ENCODE data around the gene AUTS2.

The AUTS2 gene

DNA sequence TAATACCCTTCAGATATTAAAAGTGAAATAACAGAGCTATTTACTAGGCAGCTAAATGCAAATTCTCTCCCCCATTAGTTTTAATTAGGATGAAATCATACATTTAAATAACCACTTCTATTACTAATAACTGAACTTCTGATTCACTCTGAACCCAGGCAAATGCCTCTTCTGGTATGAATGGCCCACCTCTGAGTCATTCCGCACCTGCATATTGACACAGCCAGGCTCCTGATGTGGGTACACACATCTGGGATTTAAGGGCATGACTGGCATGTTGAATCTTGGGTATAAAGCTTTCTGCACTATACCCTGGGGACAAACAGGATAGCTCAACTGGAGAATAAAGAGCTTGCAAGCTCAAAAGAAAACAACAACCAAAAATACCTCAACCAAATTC is 140.9 kb downstream of the AUTS2 start:
- TF ChIP-seq POU2F2 (IDR thresholded peaks at IDR 0.05; ENCODE audit: low read depth, low read length) (peak; percentile 99), POLR2A (IDR thresholded peaks at IDR 0.05; ENCODE audit: low read depth, low read length) (no peak), PAX5 (IDR thresholded peaks at IDR 0.05; ENCODE audit: insufficient read depth, low read length, severe bottlenecking) (peak; percentile 35)
- FAIRE-seq (no peak), DNase-seq (ENCODE audit: insufficient read length, low spot score) (no peak)

GRCh38 chr7:69739931-69740431 is 141.7 kb downstream of the AUTS2 start:
- FAIRE-seq (peak; percentile 95), DNase-seq (ENCODE audit: insufficient read length, low spot score) (no peak)
- TF ChIP-seq SPI1 (IDR thresholded peaks at IDR 0.05; ENCODE audit: low read depth, low read length) (peak; percentile 57), POLR2A (IDR thresholded peaks at IDR 0.05; ENCODE audit: low read depth, low read length) (0 out of 2 replicates have a peak, but pooled peaks have one; percentile 21), POU2F2 (IDR thresholded peaks at IDR 0.05; ENCODE audit: low read depth, low read length) (0 out of 2 replicates have a peak, but pooled peaks have one; percentile 22), PAX5 (IDR thresholded peaks at IDR 0.05; ENCODE audit: insufficient read depth, low read length, severe bottlenecking) (no peak), TAF1 (IDR thresholded peaks at IDR 0.05; ENCODE audit: low read depth, low read length) (no peak)

- FAIRE-seq (no peak), DNase-seq (ENCODE audit: insufficient read length, low spot score) (no peak)
- TF ChIP-seq POU2F2 (IDR thresholded peaks at IDR 0.05; ENCODE audit: low read depth, low read length) (no peak), SPI1 (IDR thresholded peaks at IDR 0.05; ENCODE audit: low read depth, low read length) (no peak), PAX5 (IDR thresholded peaks at IDR 0.05; ENCODE audit: insufficient read depth, low read length, severe bottlenecking) (no peak), POLR2A (IDR thresholded peaks at IDR 0.05; ENCODE audit: low read depth, low read length) (no peak), TAF1 (IDR thresholded peaks at IDR 0.05; ENCODE audit: low read depth, low read length) (no peak), POLR2AphosphoS5 (IDR thresholded peaks at IDR 0.05; ENCODE audit: low read depth, low read length) (no peak)
Measured at GRCh38 chr7:69742237-69742636, 144.0 kb downstream of the AUTS2 start.

DNA sequence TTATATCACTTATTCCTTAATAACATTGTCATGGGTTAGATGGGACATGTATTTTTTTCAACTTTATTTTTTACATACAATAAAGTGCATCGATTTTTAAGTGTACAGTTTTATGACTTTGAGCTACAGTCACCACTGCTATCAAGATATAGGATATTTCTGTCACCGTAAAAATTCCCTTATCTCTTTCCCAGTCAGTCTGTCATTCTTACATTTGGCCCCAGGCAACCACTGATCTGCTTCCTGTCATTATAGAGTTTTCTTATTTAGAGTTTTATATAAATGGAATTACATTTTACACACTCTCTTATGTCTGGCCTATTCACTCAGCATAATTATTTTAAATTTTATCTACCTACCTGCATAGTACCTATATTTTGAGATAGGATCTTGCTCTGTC is 145.2 kb downstream of the AUTS2 start:
- FAIRE-seq (no peak), DNase-seq (ENCODE audit: insufficient read length, low spot score) (no peak)
- TF ChIP-seq TAF1 (IDR thresholded peaks at IDR 0.05; ENCODE audit: low read depth, low read length) = no peak
- no peak for TF ChIP-seq PAX5 (IDR thresholded peaks at IDR 0.05; ENCODE audit: insufficient read depth, low read length, severe bottlenecking)
- TF ChIP-seq POU2F2 (IDR thresholded peaks at IDR 0.05; ENCODE audit: low read depth, low read length) = no peak
- no peak for TF ChIP-seq SPI1 (IDR thresholded peaks at IDR 0.05; ENCODE audit: low read depth, low read length)
- TF ChIP-seq POLR2A (IDR thresholded peaks at IDR 0.05; ENCODE audit: low read depth, low read length) = no peak
- no peak for TF ChIP-seq POLR2AphosphoS5 (IDR thresholded peaks at IDR 0.05; ENCODE audit: low read depth, low read length)

- FAIRE-seq (no peak), DNase-seq (ENCODE audit: insufficient read length, low spot score) (no peak)
- TF ChIP-seq PAX5 (IDR thresholded peaks at IDR 0.05; ENCODE audit: insufficient read depth, low read length, severe bottlenecking) (no peak), POU2F2 (IDR thresholded peaks at IDR 0.05; ENCODE audit: low read depth, low read length) (no peak), POLR2A (IDR thresholded peaks at IDR 0.05; ENCODE audit: low read depth, low read length) (no peak), SPI1 (IDR thresholded peaks at IDR 0.05; ENCODE audit: low read depth, low read length) (no peak), POLR2AphosphoS5 (IDR thresholded peaks at IDR 0.05; ENCODE audit: low read depth, low read length) (no peak), TAF1 (IDR thresholded peaks at IDR 0.05; ENCODE audit: low read depth, low read length) (no peak)
Measured at GRCh38 chr7:69744026-69744425, 145.8 kb downstream of the AUTS2 start.

DNA sequence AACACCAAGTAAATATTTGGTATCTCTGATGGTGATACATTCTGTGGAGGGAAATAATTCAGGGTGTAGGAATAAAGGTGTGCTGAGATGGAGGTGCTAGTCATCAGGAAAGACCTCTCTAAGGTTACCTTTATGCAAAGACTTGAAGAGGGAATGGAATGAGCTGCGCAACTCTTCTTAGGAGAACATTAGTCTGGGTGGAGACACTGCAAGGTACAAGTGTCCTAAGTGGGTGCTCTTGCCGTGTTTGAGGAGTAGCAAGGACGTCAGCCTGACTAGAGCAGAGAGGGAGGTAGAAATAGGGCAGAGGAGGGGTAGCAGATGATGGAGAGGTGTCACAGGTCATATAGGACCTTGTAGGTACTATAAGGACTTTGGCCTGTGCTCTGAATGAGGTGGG is 148.1 kb downstream of the AUTS2 start:
- TF ChIP-seq POLR2AphosphoS5 (IDR thresholded peaks at IDR 0.05; ENCODE audit: low read depth, low read length) = no peak
- TF ChIP-seq POU2F2 (IDR thresholded peaks at IDR 0.05; ENCODE audit: low read depth, low read length) = no peak
- no peak for TF ChIP-seq POLR2A (IDR thresholded peaks at IDR 0.05; ENCODE audit: low read depth, low read length)
- TF ChIP-seq SPI1 (IDR thresholded peaks at IDR 0.05; ENCODE audit: low read depth, low read length) = no peak
- no peak for DNase-seq (ENCODE audit: insufficient read length, low spot score)

GRCh38 chr7:69747144-69747543 is 148.9 kb downstream of the AUTS2 start:
- TF ChIP-seq POU2F2 (IDR thresholded peaks at IDR 0.05; ENCODE audit: low read depth, low read length) = no peak
- TF ChIP-seq PAX5 (IDR thresholded peaks at IDR 0.05; ENCODE audit: insufficient read depth, low read length, severe bottlenecking) = no peak
- no peak for TF ChIP-seq TAF1 (IDR thresholded peaks at IDR 0.05; ENCODE audit: low read depth, low read length)
- TF ChIP-seq SPI1 (IDR thresholded peaks at IDR 0.05; ENCODE audit: low read depth, low read length) = no peak
- no peak for TF ChIP-seq POLR2AphosphoS5 (IDR thresholded peaks at IDR 0.05; ENCODE audit: low read depth, low read length)
- no peak for TF ChIP-seq POLR2A (IDR thresholded peaks at IDR 0.05; ENCODE audit: low read depth, low read length)
- DNase-seq (ENCODE audit: insufficient read length, low spot score) = no peak
- FAIRE-seq = peak; percentile 83

More for the DNA sequence above, 148.1 kb downstream of the AUTS2 start:
- FAIRE-seq = no peak

DNA sequence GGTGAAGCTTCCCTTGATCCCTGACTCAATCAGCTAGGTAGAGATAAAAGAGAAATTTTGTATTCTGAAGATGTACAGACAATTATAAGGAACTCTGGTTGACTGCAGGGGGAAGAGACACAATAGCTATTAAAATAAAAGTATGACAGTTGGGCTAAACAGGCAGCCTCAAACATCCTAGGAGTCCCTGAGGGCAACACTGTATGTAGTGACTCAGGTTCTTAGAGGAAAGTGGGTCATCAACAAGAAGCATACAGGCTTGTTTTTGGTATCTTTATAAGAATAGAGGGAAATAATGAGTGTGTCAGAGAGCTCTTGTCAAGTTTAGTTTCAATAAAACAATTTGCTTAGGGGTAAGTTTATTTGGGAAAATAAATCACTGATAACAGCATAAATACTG is 150.3 kb downstream of the AUTS2 start:
- TF ChIP-seq SPI1 (IDR thresholded peaks at IDR 0.05; ENCODE audit: low read depth, low read length) (no peak), POLR2AphosphoS5 (IDR thresholded peaks at IDR 0.05; ENCODE audit: low read depth, low read length) (no peak), PAX5 (IDR thresholded peaks at IDR 0.05; ENCODE audit: insufficient read depth, low read length, severe bottlenecking) (no peak), POU2F2 (IDR thresholded peaks at IDR 0.05; ENCODE audit: low read depth, low read length) (no peak), TAF1 (IDR thresholded peaks at IDR 0.05; ENCODE audit: low read depth, low read length) (no peak), POLR2A (IDR thresholded peaks at IDR 0.05; ENCODE audit: low read depth, low read length) (no peak)
- DNase-seq (ENCODE audit: insufficient read length, low spot score) (no peak), FAIRE-seq (no peak)

DNA sequence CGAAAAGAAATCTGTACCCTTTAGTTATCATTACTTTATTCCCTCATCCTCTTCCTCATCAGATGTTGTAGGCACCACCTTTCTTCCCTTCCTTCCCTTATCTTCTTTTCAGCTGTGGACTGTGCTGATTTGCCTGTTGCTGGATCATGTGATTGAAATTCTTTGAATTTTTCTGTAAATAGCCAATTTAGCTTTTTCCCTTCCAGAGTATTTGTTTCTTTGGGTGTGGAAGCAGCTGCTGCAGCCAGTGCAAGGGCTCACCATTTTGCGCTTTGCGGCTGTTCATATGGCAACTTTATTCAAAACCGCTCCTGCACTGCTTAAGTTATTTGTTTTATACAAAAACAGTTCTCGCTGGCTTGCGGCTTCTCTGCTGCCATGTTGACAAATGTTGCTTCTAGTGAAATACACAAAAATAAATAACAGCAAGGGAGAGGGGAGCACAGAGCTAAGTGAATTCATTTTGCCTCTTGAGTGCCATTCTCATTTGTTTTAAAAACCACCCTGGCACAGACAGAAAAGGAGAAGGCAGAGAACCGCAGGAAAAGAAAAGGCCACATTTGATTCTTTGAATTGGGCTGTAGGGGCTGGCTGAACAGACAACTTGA is 151.2 kb downstream of the AUTS2 start:
- no peak for DNase-seq (ENCODE audit: insufficient read length, low spot score)
- no peak for FAIRE-seq
- no peak for TF ChIP-seq POU2F2 (IDR thresholded peaks at IDR 0.05; ENCODE audit: low read depth, low read length)

DNA sequence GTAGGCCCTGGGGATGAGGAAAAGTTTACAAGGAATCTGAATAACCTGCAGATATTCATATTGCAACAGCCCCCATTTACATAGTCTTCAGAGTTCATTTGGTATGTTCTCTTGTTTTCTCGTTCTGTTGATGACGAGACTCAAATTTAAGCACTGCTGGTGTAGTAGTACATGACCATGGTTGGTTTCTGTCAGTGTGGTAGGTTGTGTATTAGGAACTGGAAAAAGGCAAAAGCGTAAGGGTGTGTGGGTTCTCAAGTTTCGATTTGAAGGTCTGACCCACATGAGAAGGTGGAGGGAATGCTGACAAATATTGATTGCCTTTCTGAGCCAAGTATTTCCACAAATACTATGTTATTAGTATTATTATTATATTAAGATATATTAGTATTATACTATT is 151.7 kb downstream of the AUTS2 start:
- no peak for TF ChIP-seq TAF1 (IDR thresholded peaks at IDR 0.05; ENCODE audit: low read depth, low read length)
- DNase-seq (ENCODE audit: insufficient read length, low spot score) (no peak), FAIRE-seq (peak; percentile 79)

Measured in GM12891 (cell line).